ENCODE data around the gene LHFPL6.

Gene LHFPL6

GRCh38 chr13:39602614-39603366, at the start of gene LHFPL6:
TSS of gene LHFPL6 (minus strand) at chr13:39603193.
- peak; percentile 54 to 59 for DNase-seq (ENCODE audit: low read depth in 2 of 2)

GRCh38 chr13:39646122-39646521, 43.1 kb upstream of the LHFPL6 start:
- DNase-seq (ENCODE audit: low read depth in 2 of 2), result no peak

- DNase-seq (ENCODE audit: low read depth in 2 of 2), result no peak
These were observed 38.7 kb upstream of the LHFPL6 start for GRCh38 chr13:39641645-39642044.

GRCh38 chr13:39637890-39638289, 34.9 kb upstream of the LHFPL6 start:
- DNase-seq (ENCODE audit: low read depth in 2 of 2), result no peak

GRCh38 chr13:39635564-39635963, 32.6 kb upstream of the LHFPL6 start:
- DNase-seq (ENCODE audit: low read depth in 2 of 2), result no peak

GRCh38 chr13:39632994-39633393, 30.0 kb upstream of the LHFPL6 start:
- DNase-seq (ENCODE audit: low read depth in 2 of 2), result no peak

GRCh38 chr13:39631307-39631706, 28.3 kb upstream of the LHFPL6 start:
- DNase-seq (ENCODE audit: low read depth in 2 of 2), result no peak

GRCh38 chr13:39623466-39623865, 20.5 kb upstream of the LHFPL6 start:
- no peak for DNase-seq (ENCODE audit: low read depth in 2 of 2)

GRCh38 chr13:39618561-39618960, 15.6 kb upstream of the LHFPL6 start:
- no peak for DNase-seq (ENCODE audit: low read depth in 2 of 2)

- DNase-seq (ENCODE audit: low read depth in 2 of 2), result no peak
These were observed 13.2 kb upstream of the LHFPL6 start for GRCh38 chr13:39616087-39616694.

- DNase-seq (ENCODE audit: low read depth in 2 of 2), result peak in 1 of 2 donors; percentile 36
These were observed 9.1 kb upstream of the LHFPL6 start for GRCh38 chr13:39612023-39612637.

GRCh38 chr13:39607876-39608275, 4.9 kb upstream of the LHFPL6 start:
- DNase-seq (ENCODE audit: low read depth in 2 of 2), result no peak

GRCh38 chr13:39605677-39606320, 2.8 kb upstream of the LHFPL6 start:
- no peak for DNase-seq (ENCODE audit: low read depth in 2 of 2)

- DNase-seq (ENCODE audit: low read depth in 2 of 2), result no peak
These were observed 1.8 kb upstream of the LHFPL6 start for GRCh38 chr13:39604756-39605155.

- no peak for DNase-seq (ENCODE audit: low read depth in 2 of 2)
These were observed 493 bp upstream of the LHFPL6 start for GRCh38 chr13:39603424-39603947.

GRCh38 chr13:39602277-39602613, 748 bp downstream of the LHFPL6 start:
- DNase-seq (ENCODE audit: low read depth in 2 of 2), result no peak

GRCh38 chr13:39601636-39602035, 1.4 kb downstream of the LHFPL6 start:
- no peak for DNase-seq (ENCODE audit: low read depth in 2 of 2)

- DNase-seq (ENCODE audit: low read depth in 2 of 2), result no peak
These were observed 2.2 kb downstream of the LHFPL6 start for GRCh38 chr13:39600766-39601165.

GRCh38 chr13:39599842-39600241, 3.2 kb downstream of the LHFPL6 start:
- DNase-seq (ENCODE audit: low read depth in 2 of 2), result no peak

GRCh38 chr13:39599012-39599411, 4.0 kb downstream of the LHFPL6 start:
- DNase-seq (ENCODE audit: low read depth in 2 of 2), result no peak

- DNase-seq (ENCODE audit: low read depth in 2 of 2), result no peak
These were observed 5.2 kb downstream of the LHFPL6 start for GRCh38 chr13:39597838-39598237.

- no peak for DNase-seq (ENCODE audit: low read depth in 2 of 2)
These were observed 6.3 kb downstream of the LHFPL6 start for GRCh38 chr13:39596685-39597084.

Measured in stimulated activated CD8-positive, alpha-beta memory T cell treated with anti-CD3 and anti-CD28 coated beads, Interleukin-2, amount 100 ng/mL, for 48 hours (primary cell).